ENCODE measurements around the gene BLOC1S6.

DNA sequence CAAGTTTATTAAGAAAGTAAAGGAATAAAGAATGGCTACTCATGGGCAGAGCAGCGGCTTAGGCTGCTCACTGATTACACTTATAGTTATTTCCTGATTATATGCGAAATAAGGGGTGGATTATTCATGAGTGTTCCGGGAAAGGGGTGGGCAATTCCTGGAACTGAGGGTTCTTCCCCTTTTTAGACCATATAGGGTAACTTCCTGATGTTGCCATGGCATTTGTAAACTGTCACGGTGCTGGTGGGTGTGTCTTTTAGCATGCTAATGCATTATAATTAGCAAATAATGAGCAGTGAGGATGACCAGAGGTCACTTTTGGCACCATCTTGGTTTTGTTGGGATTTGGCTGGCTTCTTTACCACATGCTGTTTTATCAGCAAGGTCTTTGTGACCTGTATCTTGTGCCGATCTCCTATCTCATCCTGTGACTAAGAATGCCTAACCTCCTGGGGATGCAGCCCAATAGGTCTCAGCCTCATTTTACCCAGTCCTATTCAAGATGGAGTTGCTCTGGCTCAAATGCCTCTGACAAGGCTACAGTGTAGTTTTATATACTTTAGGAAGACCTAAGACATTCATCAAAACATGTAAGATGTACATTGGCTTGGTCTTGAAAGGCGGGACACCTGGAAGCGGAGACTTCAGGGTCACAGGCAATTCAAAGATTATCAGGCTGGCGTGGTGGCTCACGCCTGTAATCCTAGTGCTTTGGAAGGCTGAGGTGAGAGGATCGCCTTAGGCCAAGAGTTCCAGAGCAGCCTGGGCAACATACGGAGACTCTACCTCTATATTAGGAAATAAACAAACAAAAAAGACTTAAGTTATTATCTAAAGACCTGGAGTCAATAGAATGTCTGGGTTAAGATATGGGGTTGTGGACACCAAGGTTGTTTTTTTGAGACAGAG is 3.2 kb upstream of the BLOC1S6 start:
- no peak for TF ChIP-seq POLR2AphosphoS5 (IDR thresholded peaks at IDR 0.05)
- no peak for TF ChIP-seq POLR2A (IDR thresholded peaks at IDR 0.05)

Measured in prostate gland (tissue), 1 donor.